GM21390 (cell line): Measurements from ENCODE around the gene LDAF1.
"Not testable (repeated sequence)": the region's sequence is repeated elsewhere in the genome, so short reads cannot be mapped to it uniquely, and the experiment has no call there.

Experiments used
- ATAC-seq: cut with Tn5 transposase; IDR thresholded peaks from one replicate; pipeline ENCODE4 v1.9.1; 2021; ENCODE audit not compliant: unreplicated experiment

Gene LDAF1

DNA sequence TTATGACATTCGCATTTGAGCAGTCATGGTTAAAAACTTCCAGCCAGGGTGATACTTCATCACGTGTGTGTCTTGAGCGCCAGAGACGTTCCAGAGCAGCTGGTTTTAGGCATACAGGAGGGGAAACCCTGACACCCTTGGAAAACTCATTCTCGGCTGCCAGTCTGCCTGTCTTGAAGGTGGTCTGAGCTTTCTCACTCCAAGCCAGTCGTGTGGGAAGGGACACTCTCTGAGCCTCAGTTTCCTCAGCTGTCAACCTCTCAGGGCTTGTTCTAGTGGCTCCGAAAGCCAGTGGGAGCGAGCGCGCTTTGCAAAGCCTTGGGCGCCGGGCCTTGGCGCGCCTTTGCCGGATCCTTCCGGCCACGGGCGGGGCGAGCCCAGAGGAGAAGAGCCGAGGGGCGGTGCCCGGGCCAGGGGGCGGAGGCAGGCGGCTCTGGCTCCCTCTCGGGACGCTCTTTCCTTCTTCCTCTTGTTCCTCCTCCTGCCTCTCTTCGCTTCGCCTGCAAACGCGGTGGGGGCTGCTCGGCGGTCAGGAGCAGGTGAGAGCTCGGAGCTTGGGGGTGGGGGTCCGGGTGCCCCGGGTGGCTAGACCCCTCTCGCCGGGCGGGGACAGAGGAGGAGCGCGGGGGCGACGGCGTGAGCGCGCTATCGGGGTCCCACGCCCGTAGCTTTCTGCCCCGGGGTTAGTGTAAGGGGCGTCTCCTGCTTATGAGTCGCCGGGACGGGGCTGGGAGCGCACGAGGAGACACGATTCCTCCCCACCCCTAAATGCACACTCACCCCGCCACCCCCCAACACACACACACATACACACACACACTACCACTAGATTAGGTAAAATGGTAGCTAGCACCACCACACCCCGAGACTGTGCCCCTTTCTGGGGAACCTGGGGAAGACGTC, at the start of gene LDAF1:
Gene LDAF1 (plus strand): TSS at position 467 of the 903 bp plus-strand sequence. CDS start 2,509 bp downstream, outside the sequence.
- ATAC-seq = peak; percentile 84

- ATAC-seq = not testable (repeated sequence)
These were observed 42.9 kb upstream of the LDAF1 start for GRCh38 chr16:21115551-21115950.

- ATAC-seq = no peak
These were observed 42.3 kb upstream of the LDAF1 start for GRCh38 chr16:21116148-21116693.

- ATAC-seq = no peak
These were observed 40.9 kb upstream of the LDAF1 start for GRCh38 chr16:21117567-21117966.

DNA sequence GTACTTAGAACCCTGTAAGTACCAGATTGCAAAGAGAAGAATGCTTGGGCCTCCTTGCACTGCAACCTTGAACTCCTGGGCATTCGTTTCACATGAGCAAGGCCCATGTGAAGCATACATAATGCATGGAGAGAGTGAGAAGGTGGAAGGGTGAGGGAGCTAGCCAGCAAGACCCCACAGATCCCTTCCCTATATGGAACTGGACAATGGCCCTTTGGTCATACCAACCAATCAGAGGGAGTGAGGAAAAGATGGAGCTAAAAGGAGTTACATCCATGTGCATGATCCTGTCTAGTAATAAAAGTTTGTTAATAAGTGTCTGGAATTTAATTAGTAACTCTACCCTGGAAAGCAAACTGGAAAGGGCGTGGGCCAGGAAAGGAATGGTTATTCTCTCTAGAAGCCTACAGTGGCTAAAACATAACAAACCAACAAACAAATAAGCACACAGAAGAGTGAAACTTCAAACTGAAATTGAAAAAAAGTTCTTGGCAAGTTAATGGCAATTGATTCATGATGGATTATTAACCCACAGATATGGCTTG, 37.4 kb upstream of the LDAF1 start:
- no peak for ATAC-seq

DNA sequence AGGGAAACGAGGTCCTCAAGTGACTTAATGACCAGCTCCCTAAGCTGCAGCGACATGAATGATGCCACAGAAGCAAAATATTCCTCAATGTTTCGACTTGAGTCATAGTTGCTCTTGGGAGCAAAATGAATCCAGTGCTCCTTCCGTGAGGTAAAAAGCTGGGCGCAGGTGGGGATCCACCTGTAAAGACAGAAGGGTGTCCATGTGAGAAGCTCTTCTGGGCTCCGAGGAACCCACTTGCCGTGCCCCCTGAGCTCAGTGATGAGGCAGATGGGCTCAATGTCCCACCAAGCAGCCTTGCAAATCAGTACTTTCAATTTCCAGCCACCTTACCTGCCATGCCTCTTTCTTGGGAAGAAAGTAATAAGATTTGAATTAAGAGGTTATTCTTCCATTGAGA, 33.3 kb upstream of the LDAF1 start:
- ATAC-seq = no peak

DNA sequence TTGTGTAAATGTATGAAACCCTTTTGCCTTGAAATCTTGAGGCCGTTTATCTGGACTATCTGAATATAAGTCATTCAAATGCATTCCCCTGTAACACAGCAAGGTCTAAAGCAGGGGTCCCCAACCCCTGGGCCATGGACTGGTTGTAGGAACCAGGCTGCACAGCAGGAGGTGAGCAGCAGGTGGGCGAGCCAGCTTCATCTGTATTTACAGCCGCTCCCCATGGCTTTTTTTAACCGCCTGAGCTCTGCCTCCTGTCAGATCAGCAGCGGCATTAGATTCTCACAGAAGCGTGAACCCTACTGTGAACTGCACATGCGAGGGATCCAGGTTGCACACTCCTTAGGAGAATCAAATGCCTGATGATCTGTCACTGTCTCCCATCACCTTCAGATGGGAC, 32.0 kb upstream of the LDAF1 start:
- no peak for ATAC-seq

GRCh38 chr16:21128991-21129390, 29.5 kb upstream of the LDAF1 start:
- ATAC-seq = no peak

- no peak for ATAC-seq
These were observed 27.7 kb upstream of the LDAF1 start for GRCh38 chr16:21130811-21131210.

- no peak for ATAC-seq
These were observed 24.4 kb upstream of the LDAF1 start for GRCh38 chr16:21134053-21134452.

DNA sequence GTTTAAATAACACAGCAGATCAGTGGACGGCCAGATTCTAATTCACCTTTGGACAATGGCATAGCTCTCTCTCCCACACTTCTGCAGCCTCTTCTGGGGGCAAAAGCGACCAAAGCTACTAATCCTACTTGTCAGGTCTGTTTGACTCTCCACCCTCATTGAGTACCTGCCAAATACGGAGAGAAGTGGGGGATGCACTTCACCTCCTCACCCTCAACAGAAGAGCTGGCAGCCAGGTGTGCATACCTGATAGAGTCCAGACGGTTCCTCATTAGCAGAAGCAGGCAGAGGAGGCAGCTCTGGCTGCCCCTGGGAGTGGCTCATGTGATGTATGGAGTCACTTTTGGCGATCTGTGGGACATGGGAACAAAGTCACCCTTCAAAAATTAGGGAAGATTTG, 12.7 kb upstream of the LDAF1 start:
- no peak for ATAC-seq

GRCh38 chr16:21150375-21151001, 8.0 kb upstream of the LDAF1 start, which contains the start of gene DNAH3:
DNAH3 (minus strand) TSS chr16:21150846; CDS start chr16:21150319, 527 bp downstream.
- no peak for ATAC-seq

- ATAC-seq = not testable (repeated sequence)
These were observed 6.1 kb upstream of the LDAF1 start for GRCh38 chr16:21152160-21153030.

- ATAC-seq = not testable (repeated sequence)
These were observed 5.2 kb upstream of the LDAF1 start for GRCh38 chr16:21153124-21153729.

DNA sequence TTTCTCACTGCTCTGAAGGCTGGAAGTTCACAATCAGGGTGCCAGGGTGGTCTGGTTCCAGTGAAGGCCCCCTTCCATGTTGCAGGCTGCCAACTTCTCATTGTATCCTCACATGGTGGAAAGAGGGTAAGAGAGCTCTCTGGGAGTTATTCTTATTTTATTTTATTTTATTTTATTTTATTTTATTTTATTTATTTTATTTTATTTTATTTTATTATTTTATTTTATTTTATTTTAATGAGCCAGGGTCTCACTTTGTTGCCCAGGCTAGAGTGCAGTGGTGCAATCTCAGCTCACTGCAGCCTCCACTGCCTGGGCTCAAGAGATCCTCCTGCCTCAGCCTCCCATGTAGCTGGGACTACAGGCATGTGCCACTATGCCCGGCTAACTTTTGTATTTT, 2.5 kb upstream of the LDAF1 start:
- ATAC-seq = not testable (repeated sequence)

DNA sequence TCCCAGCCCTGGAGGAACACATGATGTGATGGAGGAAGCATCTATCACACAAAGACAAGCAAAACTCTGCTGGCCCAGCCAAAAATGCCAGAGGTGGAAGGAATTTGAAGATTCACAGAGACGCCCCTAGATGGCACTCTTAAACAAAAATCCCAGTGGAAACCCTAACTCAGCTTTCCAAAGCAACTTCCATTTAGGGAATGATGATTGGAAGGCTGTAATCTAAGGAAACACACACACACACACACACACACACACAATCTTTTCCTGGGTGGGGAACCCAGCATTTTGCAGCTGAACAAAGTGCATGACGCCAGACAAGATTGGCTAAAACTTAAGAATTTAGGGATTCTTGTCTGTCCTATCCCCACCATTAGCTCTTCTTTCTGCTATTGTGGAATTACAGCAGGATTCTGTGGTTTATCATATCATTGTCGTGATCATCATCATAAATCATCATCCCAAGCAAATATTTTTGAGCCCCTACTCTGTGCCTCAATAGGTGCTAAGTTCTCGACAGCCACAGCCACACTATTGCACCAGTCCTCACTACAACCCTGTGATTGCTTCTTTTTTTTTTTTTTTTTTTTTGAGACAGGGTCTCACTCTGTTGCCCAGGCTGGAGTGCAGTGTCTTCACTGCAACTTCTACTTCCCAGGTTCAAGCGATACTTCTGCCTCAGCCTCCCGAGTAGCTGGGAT, 1.6 kb upstream of the LDAF1 start:
- no peak for ATAC-seq

- ATAC-seq = no peak
These were observed 842 bp upstream of the LDAF1 start for GRCh38 chr16:21157632-21158031.

DNA sequence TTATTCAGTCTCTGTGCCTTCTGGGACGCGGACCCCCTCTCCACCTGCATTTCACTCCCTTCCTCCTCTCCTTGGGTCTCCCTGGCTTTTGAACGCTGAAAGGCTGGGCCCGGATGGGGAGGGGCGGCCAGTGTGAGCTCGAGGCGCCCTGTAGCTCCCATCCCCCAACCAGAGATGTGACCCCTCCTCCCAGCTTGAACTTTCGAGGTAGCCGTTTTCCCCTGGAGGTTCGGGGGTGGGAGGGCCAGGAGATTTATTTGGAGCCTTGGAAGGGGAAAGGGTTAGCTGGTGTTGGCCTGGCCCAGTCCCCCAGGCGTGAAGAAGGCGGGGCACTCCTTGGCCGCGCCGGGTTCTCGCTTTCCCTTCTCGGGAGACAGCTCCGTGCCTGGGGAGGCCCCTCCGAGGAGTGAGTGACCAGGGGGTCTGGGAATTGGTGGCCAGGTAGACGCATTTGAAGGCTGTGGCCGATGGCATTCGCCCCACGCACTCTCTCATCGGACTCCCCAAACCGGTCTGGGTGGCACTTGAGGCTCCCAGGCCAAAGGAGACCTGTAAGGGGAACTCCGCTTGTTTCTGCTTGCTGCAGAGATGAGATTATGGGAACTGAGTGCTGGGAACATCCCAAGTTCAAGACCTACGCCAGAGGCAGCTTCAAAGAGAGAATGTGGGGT, 942 bp downstream of the LDAF1 start:
- no peak for ATAC-seq

DNA sequence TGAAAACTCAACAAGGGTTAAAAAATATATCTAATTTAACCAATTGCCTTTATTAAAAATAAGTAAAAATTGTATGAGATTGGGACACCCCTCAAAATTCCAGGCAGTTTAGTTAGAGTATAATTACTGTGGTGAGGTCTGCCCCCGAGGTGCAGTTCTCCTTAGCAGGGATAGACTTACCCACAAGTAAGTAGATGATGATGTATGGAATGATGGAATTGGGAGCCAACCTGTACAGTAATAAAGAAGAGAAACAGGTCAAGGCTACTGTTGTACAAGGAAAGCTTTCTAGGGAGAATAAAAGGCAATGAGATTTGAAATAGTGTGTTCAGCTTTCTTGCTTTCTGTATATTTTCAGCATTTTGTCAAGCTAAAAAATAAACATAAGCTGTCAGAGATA, 1.8 kb downstream of the LDAF1 start:
- no peak for ATAC-seq
